ENCODE data around the gene EPO. TPM values are rescaled to one million over a fixed set of nuclear protein-coding genes. Genes with fewer than 3 reads are reported as not detected.

EPO gene
- total and polyA plus RNA-seq, 2 of the 8 experiments (the other 6 are each of a cell fraction or from before 2014, with no cell fraction given): 0.42 to 0.95 TPM

- peak within 1 kb of the TSS; percentile 100 for H3K27ac ChIP-seq (ENCODE audit: low read depth, low read length)
- peak within 1 kb of the TSS; percentile 99; the same call in 1 of the 2 replicates for H4K8ac ChIP-seq (ENCODE audit: extremely low read depth, insufficient read depth, low read length)
- peak within 1 kb of the TSS; percentile 99 for H2BK5ac ChIP-seq (ENCODE audit: low read depth, low read length)
- 3% methylated on average over 33 of the region's 65 CpGs; no CpG with 5 or more reads in 1 of the 2 experiments for WGBS, 2 experiments (ENCODE audit: extremely low coverage in 1 of 2, insufficient coverage in 1 of 2, insufficient read length in 1 of 2, insufficient replicate concordance in 2 of 2, low coverage in 1 of 2, low lambda C conversion rate in 2 of 2, missing lambda C conversion rate in 1 of 2)
- CTCF ChIA-PET (ENCODE audit: partially characterized antibody): interaction anchor here (0.6 to 2.2 kb wide), 5 partner anchors 10 to 116 kb away, joined by 3 to 7 read pairs (median 4); no protein-coding TSS in a partner anchor
- no peaks in the 10 kb centered on the region for H3K79me2 ChIP-seq (ENCODE audit: control insufficient read depth in 1 of 2, insufficient read depth in 2 of 2, low read length in 2 of 2)
- peak within 1 kb of the TSS; percentile 99 for H2BK12ac ChIP-seq (ENCODE audit: low read depth, low read length)
- no peak within 1 kb of the TSS for H2AK5ac ChIP-seq (ENCODE audit: low read depth, low read length)
- peaks cover 0 to 8% (median 6%) of the 10 kb centered on the region in 4 experiments; a peak in 4 of 7 replicates for H3K27me3 ChIP-seq (replicated peaks in 1 of 4; ENCODE audit: control insufficient read depth in 3 of 4, extremely low read depth in 1 of 4, insufficient read depth in 3 of 4, low read length in 3 of 4)
- H2BK15ac ChIP-seq (ENCODE audit: low read length): peak within 1 kb of the TSS; percentile 100
- peaks cover 0 to 20% (median 11%) of the 10 kb centered on the region in 4 experiments; a peak in 6 of 8 replicates for H3K36me3 ChIP-seq (ENCODE audit: control insufficient read depth in 2 of 4, insufficient read depth in 4 of 4, low read length in 3 of 4)
- peak within 1 kb of the TSS; percentile 100 for H2AFZ ChIP-seq (ENCODE audit: low read length)
- H3K18ac ChIP-seq (ENCODE audit: extremely low read depth, low read length): peak within 1 kb of the TSS; percentile 95
- H4K5ac ChIP-seq (ENCODE audit: insufficient read length, low read depth, low read length): peak within 1 kb of the TSS; percentile 96
- H2BK120ac ChIP-seq (replicated peaks; ENCODE audit: low read depth, low read length): peak within 1 kb of the TSS; percentile 75
- DNase-seq (ENCODE audit: low read depth in 1 of 2, low spot score in 2 of 2) (peak; percentile 95 to 100), FAIRE-seq (no peak)
- peak within 1 kb of the TSS; percentile 72 to 99 (median 82) for H3K4me3 ChIP-seq (ENCODE audit: extremely low read depth in 1 of 4, insufficient read depth in 2 of 4, low read depth in 3 of 4, low read length in 4 of 4)
- peak within 1 kb of the TSS; percentile 40 for H3K4ac ChIP-seq (replicated peaks; ENCODE audit: insufficient read length, low read depth, low read length)
- peaks cover 11% of the 10 kb centered on the region; the same call in 1 of the 2 replicates for H3K23me2 ChIP-seq (ENCODE audit: low read depth, low read length)
- H4K20me1 ChIP-seq (replicated peaks in 1 of 2; ENCODE audit: control insufficient read depth in 1 of 2, insufficient read depth in 2 of 2, low read length in 2 of 2): peaks cover 10 to 16% of the 10 kb centered on the region in 2 experiments
- H3K4me1 ChIP-seq (replicated peaks in 1 of 4; ENCODE audit: control insufficient read depth in 3 of 4, insufficient read depth in 4 of 4, low read length in 3 of 4): peaks cover 0 to 3% (median 0%) of the 10 kb centered on the region in 4 experiments; a peak in 2 of 7 replicates
- H3K9me3 ChIP-seq (ENCODE audit: insufficient read depth in 2 of 2, low read depth in 1 of 2, low read length in 1 of 2): no peaks in the 10 kb centered on the region
- H3K4me2 ChIP-seq (ENCODE audit: insufficient read depth in 1 of 2, low read depth in 2 of 2, low read length in 2 of 2): peak within 1 kb of the TSS; percentile 58 to 99
- peaks cover 3% of the 10 kb centered on the region for H3K79me1 ChIP-seq (ENCODE audit: low read depth, low read length)
- H3K56ac ChIP-seq (replicated peaks; ENCODE audit: insufficient read length, low read depth, low read length): peak within 1 kb of the TSS; percentile 92
- no peak within 1 kb of the TSS for H3K14ac ChIP-seq (ENCODE audit: insufficient read length)
- peak within 1 kb of the TSS; percentile 52 to 99 (median 96) for H3K9ac ChIP-seq (replicated peaks in 1 of 4; ENCODE audit: extremely low read depth in 1 of 4, low read depth in 3 of 4, low read length in 3 of 4)
- no peak within 1 kb of the TSS for H3K23ac ChIP-seq (ENCODE audit: insufficient read length)
- H2BK20ac ChIP-seq (ENCODE audit: low read length): 0 out of 2 replicates have a peak within 1 kb of the TSS, but pooled peaks have one; percentile 92
- peak within 1 kb of the TSS; percentile 85 for H4K91ac ChIP-seq (replicated peaks; ENCODE audit: insufficient read length, low read length)
- POLR2A ChIA-PET (ENCODE audit: partially characterized antibody): interaction anchor here (0.6 to 1.0 kb wide), 9 partner anchors 7 to 70 kb away, joined by 3 to 8 read pairs (median 4); no protein-coding TSS in a partner anchor
- TF ChIP-seq, protein P1, sequence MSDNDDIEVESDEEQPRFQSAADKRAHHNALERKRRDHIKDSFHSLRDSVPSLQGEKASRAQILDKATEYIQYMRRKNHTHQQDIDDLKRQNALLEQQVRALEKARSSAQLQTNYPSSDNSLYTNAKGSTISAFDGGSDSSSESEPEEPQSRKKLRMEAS (IDR thresholded peaks at IDR 0.05): peak; percentile 65
- 0 out of 2 replicates have a peak, but pooled peaks have one; percentile 9 for TF ChIP-seq TCF12 (IDR thresholded peaks at IDR 0.05; ENCODE audit: low read depth, low read length)
- TF ChIP-seq KDM4A (IDR thresholded peaks at IDR 0.05; ENCODE audit: low read depth, low read length, severe bottlenecking): no peak
- TF ChIP-seq KDM1A (IDR thresholded peaks at IDR 0.05; ENCODE audit: borderline replicate concordance, low read length): no peak
- TF ChIP-seq POLR2AphosphoS5 (IDR thresholded peaks at IDR 0.05; ENCODE audit: low read depth, low read length): no peak; the same call in 1 of the 2 replicates
- TF ChIP-seq POLR2A (IDR thresholded peaks at IDR 0.05; ENCODE audit: control extremely low read depth in 1 of 2, low read depth in 2 of 2, low read length in 2 of 2): no peak; a peak in 1 of 3 replicates
- peak; percentile 98 for TF ChIP-seq CHD1 (IDR thresholded peaks at IDR 0.05; ENCODE audit: low read depth, low read length)
- TF ChIP-seq MAFK (IDR thresholded peaks at IDR 0.05; ENCODE audit: low read depth, low read length): no peak
- no peak for TF ChIP-seq SP2 (IDR thresholded peaks at IDR 0.05; ENCODE audit: low read length)
Measured at GRCh38 chr7:100673302-100673941, 46.8 kb upstream of the EPO start, which contains the start of gene GNB2. GNB2 (plus strand) TSS chr7:100673740; CDS start chr7:100676266, 2,526 bp downstream.

All from H1 (cell line).